ENCODE data around the gene NUP93.
"Not testable (repeated sequence)": the region's sequence is repeated elsewhere in the genome, so short reads cannot be mapped to it uniquely, and the experiment has no call there.

NUP93 gene

GRCh38 chr16:56779906-56780305 is 50.0 kb downstream of the NUP93 start:
- DNase-seq (ENCODE audit: low read depth) = no peak

- DNase-seq (ENCODE audit: low read depth) = no peak
Observed at GRCh38 chr16:56780646-56781045, 50.7 kb downstream of the NUP93 start.

GRCh38 chr16:56781528-56781961 is 51.6 kb downstream of the NUP93 start:
- no peak for DNase-seq (ENCODE audit: low read depth)

GRCh38 chr16:56783344-56783743 is 53.4 kb downstream of the NUP93 start:
- no peak for DNase-seq (ENCODE audit: low read depth)

- no peak for DNase-seq (ENCODE audit: low read depth)
Observed at GRCh38 chr16:56785317-56785716, 55.4 kb downstream of the NUP93 start.

- DNase-seq (ENCODE audit: low read depth) = no peak
Observed at GRCh38 chr16:56787167-56787566, 57.2 kb downstream of the NUP93 start.

GRCh38 chr16:56788435-56788834 is 58.5 kb downstream of the NUP93 start:
- no peak for DNase-seq (ENCODE audit: low read depth)

- DNase-seq (ENCODE audit: low read depth) = peak; percentile 58
Observed at GRCh38 chr16:56789360-56789759, 59.4 kb downstream of the NUP93 start.

- no peak for DNase-seq (ENCODE audit: low read depth)
Observed at GRCh38 chr16:56792967-56793366, 63.0 kb downstream of the NUP93 start.

- DNase-seq (ENCODE audit: low read depth) = peak; percentile 61
Observed at GRCh38 chr16:56793492-56793891, 63.6 kb downstream of the NUP93 start.

GRCh38 chr16:56795011-56795410 is 65.1 kb downstream of the NUP93 start:
- DNase-seq (ENCODE audit: low read depth) = no peak

- DNase-seq (ENCODE audit: low read depth) = not testable (repeated sequence)
Observed at GRCh38 chr16:56797038-56797437, 67.1 kb downstream of the NUP93 start.

- no peak for DNase-seq (ENCODE audit: low read depth)
Observed at GRCh38 chr16:56797861-56798260, 67.9 kb downstream of the NUP93 start.

- DNase-seq (ENCODE audit: low read depth) = no peak
Observed at GRCh38 chr16:56798955-56799354, 69.0 kb downstream of the NUP93 start.

- peak; percentile 70 for DNase-seq (ENCODE audit: low read depth)
Observed at GRCh38 chr16:56800355-56800754, 70.4 kb downstream of the NUP93 start.

- no peak for DNase-seq (ENCODE audit: low read depth)
Observed at GRCh38 chr16:56801762-56802161, 71.8 kb downstream of the NUP93 start.

- peak; percentile 88 for DNase-seq (ENCODE audit: low read depth)
Observed at GRCh38 chr16:56807011-56807675, 77.2 kb downstream of the NUP93 start.

GRCh38 chr16:56807676-56808067 is 77.7 kb downstream of the NUP93 start:
- not testable (repeated sequence) for DNase-seq (ENCODE audit: low read depth)

GRCh38 chr16:56810954-56811353 is 81.0 kb downstream of the NUP93 start:
- DNase-seq (ENCODE audit: low read depth) = no peak

- DNase-seq (ENCODE audit: low read depth) = not testable (repeated sequence)
Observed at GRCh38 chr16:56811602-56812001, 81.7 kb downstream of the NUP93 start.

GRCh38 chr16:56812884-56813283 is 83.0 kb downstream of the NUP93 start:
- peak; percentile 67 for DNase-seq (ENCODE audit: low read depth)

GRCh38 chr16:56814537-56815432 is 84.9 kb downstream of the NUP93 start:
- peak; percentile 91 for DNase-seq (ENCODE audit: low read depth)

GRCh38 chr16:56815721-56816120 is 85.8 kb downstream of the NUP93 start:
- DNase-seq (ENCODE audit: low read depth) = peak; percentile 39
